Mucosa of descending colon (tissue), 3 donors: ENCODE measurements around the gene B3GNT7. TPM values are rescaled to one million over a fixed set of nuclear protein-coding genes. Genes with fewer than 3 reads are reported as not detected.

Source experiments
- ATAC-seq: fragments of 200-7000 bp; cut with Tn5 transposase; one replicate; pipeline ENCODE4 v1.9.1; 2020; ENCODE audit warnings: mild to moderate bottlenecking, moderate library complexity
- DNase-seq, 3 donors: peaks; one replicate each; pipeline ENCODE4 v3.0.0-alpha.2; 2020
- H3K36me3 ChIP-seq: fragments of 200-600 bp; one replicate; pipeline ENCODE4 v1.8.0; 2021; ENCODE audit warnings: low read depth, mild to moderate bottlenecking
- H3K4me1 ChIP-seq: fragments of 200-600 bp; one replicate; pipeline ENCODE4 v1.8.0; 2021; ENCODE audit warnings: low read depth, mild to moderate bottlenecking
- H3K4me3 ChIP-seq: fragments of 200-600 bp; one replicate; pipeline ENCODE4 v1.8.0; 2021; ENCODE audit warnings: mild to moderate bottlenecking
- H3K9me3 ChIP-seq: fragments of 200-600 bp; one replicate; pipeline ENCODE4 v1.8.0; 2021; ENCODE audit warnings: mild to moderate bottlenecking
- CTCF ChIP-seq: fragments of 200-600 bp; IDR thresholded peaks from one replicate; pipeline ENCODE4 v1.8.0; 2022; ENCODE audit warnings: antibody characterized with exemption, mild to moderate bottlenecking
- intact Hi-C, 2 donors: fragments of 100-400 bp; cut with DNase I in 1 of 2; cut with micrococcal nuclease in 1 of 2; formaldehyde crosslinking; loops; one replicate each; pipeline versions ENCODE4 v1.11.0 to v1.11.1; 2022; cut with DNase I, micrococcal nuclease
- total RNA-seq, 3 donors: library from RNA; stranded (reverse); fragmentation: NEBNext Ultra II Directional in 2 of 3; extraction: Animal tissue kit (Norgen Biotek cat#: 25700) in 2 of 3; gene quantifications; one replicate each; pipeline versions ENCODE4 v1.2.1 to v1.2.4, GENCODE V29; 2021 to 2023
- donor health status: DM: no; HTN: no; CAD: no; lungs with moderate emphysema.
- donor health status: DM: no; HTN: no; CAD: no.
- donor health status: DM: no; HTN: yes; CAD: no.

The B3GNT7 gene
- total RNA-seq, 3 donors from 2014 or later: 77.7 to 330 (median 149) TPM

GRCh38 chr2:231357048-231357447 lies 38.5 kb upstream of the B3GNT7 start:
- Histone ChIP-seq H3K36me3 (no peaks in the 10 kb centered on the region), H3K4me3 (no peak overlapping the region), H3K9me3 (no peaks in the 10 kb centered on the region), H3K4me1 (no peaks in the 10 kb centered on the region)
- intact Hi-C loops: no loop called here
- no peak for TF ChIP-seq CTCF
- ATAC-seq: no peak
- DNase-seq: peak in 1 of 3 donors; percentile 6

- no peak for ATAC-seq
- peak in 1 of 3 donors; percentile 6 for DNase-seq
Observed at GRCh38 chr2:231357931-231358330, 37.6 kb upstream of the B3GNT7 start.

GRCh38 chr2:231359441-231359840 lies 36.1 kb upstream of the B3GNT7 start:
- Histone ChIP-seq H3K4me3 (no peak overlapping the region), H3K36me3 (no peaks in the 10 kb centered on the region), H3K9me3 (no peaks in the 10 kb centered on the region), H3K4me1 (no peaks in the 10 kb centered on the region)
- no peak for TF ChIP-seq CTCF
- DNase-seq (no peak), ATAC-seq (no peak)
- intact Hi-C loops: no loop called here

More at GRCh38 chr2:231357931-231358330, 37.6 kb upstream of the B3GNT7 start:
- Histone ChIP-seq H3K4me3 (no peak overlapping the region), H3K9me3 (no peaks in the 10 kb centered on the region), H3K36me3 (no peaks in the 10 kb centered on the region), H3K4me1 (no peaks in the 10 kb centered on the region)
- TF ChIP-seq CTCF: no peak
- intact Hi-C loops: no loop called here

DNA sequence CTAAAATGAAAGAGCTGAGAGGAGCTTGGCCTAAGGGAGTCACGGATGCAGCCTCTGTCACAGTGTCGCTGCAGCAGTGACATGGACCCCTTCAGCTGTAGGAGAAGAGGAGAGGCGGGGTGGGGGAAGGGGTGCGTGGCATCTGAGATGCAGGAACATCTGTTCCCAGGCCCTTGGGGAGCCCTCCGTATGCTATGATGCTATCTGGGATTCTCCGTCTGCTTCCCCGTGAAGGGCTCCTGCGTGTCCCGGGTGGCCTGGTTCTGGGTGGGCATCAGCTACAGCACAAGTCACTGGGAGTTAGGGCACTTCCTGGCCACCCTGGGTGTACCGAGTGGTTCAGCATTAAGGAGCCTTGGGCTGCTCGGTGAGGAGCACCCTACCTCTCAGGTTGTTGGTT lies 35.6 kb upstream of the B3GNT7 start:
- intact Hi-C loops: no loop called here
- DNase-seq: no peak
- TF ChIP-seq CTCF: no peak
- no peaks in the 10 kb centered on the region for H3K36me3 ChIP-seq
- H3K9me3 ChIP-seq: no peaks in the 10 kb centered on the region
- H3K4me1 ChIP-seq: no peaks in the 10 kb centered on the region
- H3K4me3 ChIP-seq: no peak overlapping the region
- no peak for ATAC-seq

- ATAC-seq (no peak), DNase-seq (no peak)
- H3K4me1 ChIP-seq: no peaks in the 10 kb centered on the region
- H3K36me3 ChIP-seq: no peaks in the 10 kb centered on the region
- no peaks in the 10 kb centered on the region for H3K9me3 ChIP-seq
- intact Hi-C loops: no loop called here
- H3K4me3 ChIP-seq: no peak overlapping the region
- TF ChIP-seq CTCF: no peak
Observed at GRCh38 chr2:231360401-231360800, 35.1 kb upstream of the B3GNT7 start.

- H3K4me3 ChIP-seq: no peak overlapping the region
- no peaks in the 10 kb centered on the region for H3K9me3 ChIP-seq
- H3K36me3 ChIP-seq: no peaks in the 10 kb centered on the region
- no peak for DNase-seq
- H3K4me1 ChIP-seq: no peaks in the 10 kb centered on the region
- intact Hi-C loops: no loop called here
- ATAC-seq: no peak
- no peak for TF ChIP-seq CTCF
Observed at GRCh38 chr2:231360881-231361371, 34.6 kb upstream of the B3GNT7 start.
